ENCODE measurements around the gene CLIC5.

CLIC5 gene

DNA sequence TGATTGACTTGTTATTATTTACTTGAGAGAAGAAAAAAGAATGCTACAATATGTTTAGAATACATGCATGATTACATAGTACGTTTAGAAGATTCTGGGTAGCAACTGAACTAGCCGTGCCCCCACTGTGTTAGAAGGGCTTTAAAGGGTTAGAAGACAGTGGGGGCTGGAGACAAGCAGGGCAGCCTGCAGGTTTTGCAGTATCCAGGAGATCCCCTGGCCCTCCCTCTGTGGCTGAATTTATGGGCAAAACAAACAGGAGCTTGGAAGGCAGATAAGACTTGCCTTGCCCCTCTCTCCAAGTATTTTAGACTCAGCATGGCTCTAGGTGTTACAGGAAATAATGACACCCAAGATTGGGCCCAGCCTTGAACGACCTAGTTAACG lies 179.2 kb downstream of the CLIC5 start:
- DNase-seq = no peak

- DNase-seq = peak; percentile 20
Measured at GRCh38 chr6:45835721-45836437, 179.8 kb downstream of the CLIC5 start.

GRCh38 chr6:45832063-45832462 lies 183.6 kb downstream of the CLIC5 start:
- DNase-seq = no peak

Data from MV-4-11 (cell line).